ENCODE results near the gene FRMPD2.

Gene FRMPD2, protein sequence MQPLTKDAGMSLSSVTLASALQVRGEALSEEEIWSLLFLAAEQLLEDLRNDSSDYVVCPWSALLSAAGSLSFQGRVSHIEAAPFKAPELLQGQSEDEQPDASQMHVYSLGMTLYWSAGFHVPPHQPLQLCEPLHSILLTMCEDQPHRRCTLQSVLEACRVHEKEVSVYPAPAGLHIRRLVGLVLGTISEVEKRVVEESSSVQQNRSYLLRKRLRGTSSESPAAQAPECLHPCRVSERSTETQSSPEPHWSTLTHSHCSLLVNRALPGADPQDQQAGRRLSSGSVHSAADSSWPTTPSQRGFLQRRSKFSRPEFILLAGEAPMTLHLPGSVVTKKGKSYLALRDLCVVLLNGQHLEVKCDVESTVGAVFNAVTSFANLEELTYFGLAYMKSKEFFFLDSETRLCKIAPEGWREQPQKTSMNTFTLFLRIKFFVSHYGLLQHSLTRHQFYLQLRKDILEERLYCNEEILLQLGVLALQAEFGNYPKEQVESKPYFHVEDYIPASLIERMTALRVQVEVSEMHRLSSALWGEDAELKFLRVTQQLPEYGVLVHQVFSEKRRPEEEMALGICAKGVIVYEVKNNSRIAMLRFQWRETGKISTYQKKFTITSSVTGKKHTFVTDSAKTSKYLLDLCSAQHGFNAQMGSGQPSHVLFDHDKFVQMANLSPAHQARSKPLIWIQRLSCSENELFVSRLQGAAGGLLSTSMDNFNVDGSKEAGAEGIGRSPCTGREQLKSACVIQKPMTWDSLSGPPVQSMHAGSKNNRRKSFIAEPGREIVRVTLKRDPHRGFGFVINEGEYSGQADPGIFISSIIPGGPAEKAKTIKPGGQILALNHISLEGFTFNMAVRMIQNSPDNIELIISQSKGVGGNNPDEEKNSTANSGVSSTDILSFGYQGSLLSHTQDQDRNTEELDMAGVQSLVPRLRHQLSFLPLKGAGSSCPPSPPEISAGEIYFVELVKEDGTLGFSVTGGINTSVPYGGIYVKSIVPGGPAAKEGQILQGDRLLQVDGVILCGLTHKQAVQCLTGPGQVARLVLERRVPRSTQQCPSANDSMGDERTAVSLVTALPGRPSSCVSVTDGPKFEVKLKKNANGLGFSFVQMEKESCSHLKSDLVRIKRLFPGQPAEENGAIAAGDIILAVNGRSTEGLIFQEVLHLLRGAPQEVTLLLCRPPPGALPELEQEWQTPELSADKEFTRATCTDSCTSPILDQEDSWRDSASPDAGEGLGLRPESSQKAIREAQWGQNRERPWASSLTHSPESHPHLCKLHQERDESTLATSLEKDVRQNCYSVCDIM (N-terminal part only)
- total RNA-seq = 0 to 0.12 (median 0) reads per million in 4 experiments

DNA sequence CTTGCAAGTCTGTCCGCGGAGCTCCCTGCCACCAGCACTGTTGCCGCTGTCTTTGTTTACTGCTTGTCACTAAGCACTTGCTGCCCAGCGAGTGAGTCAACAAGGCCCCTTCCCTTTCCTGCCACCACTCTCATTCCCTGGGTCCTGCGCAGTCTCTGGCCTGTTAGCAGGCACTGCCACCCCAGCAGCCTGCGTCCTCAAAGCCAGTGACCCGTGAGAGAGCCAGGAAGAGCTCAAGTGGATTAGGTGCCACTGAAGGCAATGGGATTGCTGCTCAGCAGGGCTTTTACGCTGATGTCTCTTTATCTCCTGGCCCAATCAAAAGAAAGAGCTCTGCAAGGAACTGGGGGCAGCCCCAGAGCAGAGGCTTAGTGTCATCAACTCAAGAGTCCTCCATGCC is at the start of gene FRMPD2:
Gene FRMPD2, minus strand, starts transcription at position 61 of the 400 bp plus-strand sequence. CDS start 129 bp downstream, outside the sequence.
- DNase-seq = no peak

DNA sequence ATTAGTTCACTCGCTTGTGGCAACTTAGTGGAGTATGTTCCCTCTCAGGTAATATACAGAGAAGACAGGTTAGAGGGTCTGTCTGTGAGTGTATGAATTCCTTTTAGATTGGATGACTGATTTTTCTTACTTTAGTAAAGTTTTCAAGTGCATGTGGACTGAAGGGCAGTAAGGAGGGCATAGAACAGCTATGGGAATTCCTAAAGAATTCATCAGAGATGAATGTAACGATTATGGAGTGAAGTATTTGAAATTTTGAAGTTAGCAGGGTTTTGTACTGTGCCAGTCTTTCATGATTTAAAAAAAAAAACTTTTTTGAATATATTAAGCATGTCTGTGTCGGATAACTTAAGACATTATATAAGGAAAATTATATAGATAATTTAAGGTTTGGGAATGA is 47.5 kb upstream of the FRMPD2 start:
- DNase-seq = no peak

DNA sequence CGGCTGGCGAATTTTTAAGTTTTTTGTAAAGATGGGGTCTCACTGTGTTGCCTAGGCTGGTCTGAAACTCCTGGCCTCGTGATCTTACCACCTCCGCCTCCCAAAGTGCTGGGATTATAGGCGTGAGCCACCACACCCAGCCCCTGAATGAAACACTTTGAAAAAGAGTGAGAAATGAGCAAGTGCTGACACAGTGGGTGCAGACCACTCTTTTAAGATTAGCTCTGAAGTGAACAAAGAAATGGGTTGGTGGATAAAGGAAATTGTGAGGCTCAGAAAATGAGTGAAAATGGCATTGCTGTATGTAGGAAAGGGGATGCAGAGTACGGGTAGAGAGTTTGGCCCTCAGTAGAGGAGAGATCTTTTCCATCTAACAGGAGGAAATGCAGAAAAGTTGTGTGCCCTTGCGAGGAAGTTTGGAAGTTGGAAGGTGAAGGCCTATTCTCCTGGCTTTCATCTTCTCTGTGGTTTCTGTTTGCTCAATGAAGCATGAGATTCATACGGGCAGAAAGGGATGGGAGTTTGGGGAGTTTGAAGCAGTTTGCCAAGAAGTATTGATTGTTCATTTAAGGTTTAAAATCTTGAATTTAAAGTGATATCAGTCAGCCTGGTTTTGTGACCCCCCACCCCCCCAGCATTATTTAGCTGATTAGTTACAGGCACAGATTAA is 43.0 kb upstream of the FRMPD2 start:
- no peak for DNase-seq

DNA sequence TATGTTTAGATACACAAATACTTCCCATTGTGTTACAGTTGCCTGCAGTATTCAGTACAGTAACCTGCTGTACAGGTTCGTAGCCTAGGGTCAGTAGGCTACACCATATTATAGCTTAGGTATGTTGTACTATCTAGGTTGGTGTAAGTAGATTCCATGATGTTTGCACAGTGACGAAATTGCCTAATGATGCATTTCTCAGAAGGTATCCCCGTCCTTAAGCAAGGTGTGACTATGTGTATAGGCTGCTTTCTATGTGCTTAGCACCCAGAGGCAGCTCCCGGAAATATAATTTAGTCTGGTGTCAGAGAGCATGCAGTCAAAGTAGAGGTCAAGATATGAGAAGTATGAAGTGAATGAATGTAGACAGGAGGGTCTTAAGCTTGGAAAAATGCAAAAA is 41.7 kb upstream of the FRMPD2 start:
- DNase-seq = no peak

DNA sequence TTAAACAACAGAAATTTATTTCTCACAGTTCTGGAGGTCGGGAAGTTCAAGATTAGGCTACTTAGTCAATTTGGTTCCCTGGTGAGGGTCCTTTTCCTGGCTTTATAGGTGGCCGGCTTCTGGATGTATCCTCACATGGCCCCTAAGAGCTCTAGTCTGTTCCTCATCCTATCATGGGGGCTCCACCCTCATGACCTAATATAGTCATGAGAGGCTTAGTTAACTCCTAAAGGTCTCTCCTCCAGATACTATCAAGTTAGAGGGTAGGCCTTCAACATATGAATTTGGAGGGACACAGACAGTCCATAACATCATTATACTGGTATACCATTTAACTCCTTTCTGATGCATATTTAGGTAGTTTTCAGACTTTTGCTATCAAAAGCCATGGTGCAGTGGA is 39.6 kb upstream of the FRMPD2 start:
- DNase-seq = no peak

DNA sequence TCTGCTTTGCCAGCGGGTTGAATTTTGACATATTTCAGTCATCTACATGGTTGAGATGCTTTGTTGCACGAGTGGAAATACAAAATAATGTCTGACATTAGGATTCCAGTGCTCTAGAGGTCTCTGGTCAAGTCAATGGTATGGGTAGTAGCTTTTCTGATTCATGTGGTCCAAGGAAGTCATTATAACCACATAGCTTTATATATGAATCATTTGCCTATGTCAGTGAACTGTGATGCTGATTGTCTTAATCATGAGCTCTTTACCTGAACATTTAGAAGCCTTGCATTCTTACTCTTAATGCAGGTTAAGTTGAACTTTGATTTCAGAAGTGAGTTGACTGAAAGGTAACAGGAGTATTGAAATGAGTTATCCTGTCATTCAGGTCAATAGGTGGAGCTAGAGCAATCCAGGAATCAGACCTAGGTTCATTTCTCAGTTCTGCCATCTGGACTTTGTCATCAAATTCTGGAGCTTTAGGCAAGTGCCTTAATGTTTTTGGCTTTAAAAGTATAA is 35.3 kb upstream of the FRMPD2 start:
- no peak for DNase-seq

DNA sequence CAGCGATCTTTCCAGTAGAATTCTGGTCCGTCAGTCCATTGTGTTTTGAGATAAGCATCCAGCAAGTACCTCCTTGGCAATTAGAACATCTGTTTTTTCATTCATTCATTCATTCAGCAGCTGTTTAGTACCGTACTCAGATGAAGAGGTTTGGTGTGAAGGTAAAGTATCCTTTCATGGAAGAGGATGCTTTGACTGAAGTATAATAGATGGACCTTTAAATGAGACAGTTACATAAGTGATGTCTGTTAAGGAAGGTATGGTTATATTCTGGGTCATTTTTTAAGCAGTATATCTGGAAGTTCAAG is 33.2 kb upstream of the FRMPD2 start:
- DNase-seq = no peak

DNA sequence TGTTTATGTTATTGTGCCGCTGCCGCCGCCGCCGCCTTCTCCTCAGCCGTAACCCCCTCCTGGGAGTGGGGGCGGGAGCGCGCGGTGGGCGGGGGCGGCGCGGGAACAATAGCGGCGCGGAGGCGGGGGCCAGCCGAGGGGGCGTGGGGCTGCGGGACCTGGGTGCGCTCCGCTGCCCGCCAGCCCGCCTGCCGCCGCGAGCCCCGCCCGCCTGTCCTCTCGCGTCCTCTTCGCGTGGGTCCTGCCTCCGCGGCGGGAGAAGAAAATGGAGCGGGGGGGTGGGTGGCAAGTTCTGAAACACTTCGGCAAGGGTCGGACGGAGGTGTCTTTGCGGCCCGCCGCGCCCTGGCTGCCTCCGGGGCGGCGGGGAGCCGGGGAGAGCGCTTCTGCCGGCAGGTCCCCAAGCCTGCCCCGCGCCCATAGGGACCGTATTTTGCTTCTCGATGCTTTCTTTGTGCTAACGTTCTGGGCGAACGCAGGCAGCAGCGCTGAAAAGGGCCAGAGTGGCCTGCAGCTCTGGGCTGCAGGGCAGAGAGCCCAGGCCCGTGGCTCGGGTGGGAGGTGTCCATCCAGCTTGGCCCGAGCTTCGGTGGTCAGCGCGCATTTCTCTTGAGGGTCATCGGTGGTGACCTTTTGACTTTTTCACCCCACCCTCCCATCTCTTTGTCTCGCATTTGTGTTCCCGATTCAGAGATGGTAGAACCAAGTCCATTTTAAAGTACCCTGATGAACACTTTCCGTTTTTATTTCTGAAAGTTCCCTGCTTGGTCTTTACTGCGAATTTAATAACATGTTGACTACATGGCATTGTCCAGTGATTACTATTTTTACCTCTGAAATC is 32.6 kb upstream of the FRMPD2 start:
- DNase-seq = peak; percentile 74

DNA sequence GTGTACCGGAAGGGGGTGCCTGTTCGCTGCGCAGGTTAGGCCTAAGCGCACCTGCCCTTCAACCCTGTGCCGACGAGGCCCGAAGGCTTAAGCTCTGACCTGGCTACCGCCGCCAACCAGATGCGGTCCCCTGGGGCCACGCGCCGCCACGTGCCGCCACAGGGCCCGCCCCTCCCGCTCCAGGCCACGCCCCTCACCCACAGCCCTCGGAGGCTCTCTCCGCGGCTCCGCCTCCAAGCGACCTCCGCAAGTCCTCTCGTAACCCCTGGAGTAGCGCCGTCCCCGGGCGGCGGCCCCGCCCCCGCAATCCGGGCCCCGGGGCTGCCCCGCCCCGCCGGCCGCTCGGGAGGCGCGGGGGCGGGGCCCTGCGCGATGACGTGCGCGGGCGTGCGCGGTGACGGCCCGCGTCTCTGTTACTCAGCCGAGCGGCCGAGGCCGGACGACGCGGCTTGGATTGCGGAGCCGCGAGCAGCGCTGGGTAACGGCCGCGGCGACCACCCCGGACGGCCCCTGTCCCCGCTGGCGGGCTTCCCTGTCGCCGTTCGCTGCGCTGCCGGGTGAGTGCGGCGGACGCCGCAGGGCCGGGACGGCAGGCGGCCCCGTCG is 31.9 kb upstream of the FRMPD2 start, which contains the start of gene MAPK8:
Gene MAPK8, plus strand, starts transcription at position 413 of the 605 bp plus-strand sequence. CDS start 94,984 bp downstream, outside the sequence.
- DNase-seq = peak; percentile 85

DNA sequence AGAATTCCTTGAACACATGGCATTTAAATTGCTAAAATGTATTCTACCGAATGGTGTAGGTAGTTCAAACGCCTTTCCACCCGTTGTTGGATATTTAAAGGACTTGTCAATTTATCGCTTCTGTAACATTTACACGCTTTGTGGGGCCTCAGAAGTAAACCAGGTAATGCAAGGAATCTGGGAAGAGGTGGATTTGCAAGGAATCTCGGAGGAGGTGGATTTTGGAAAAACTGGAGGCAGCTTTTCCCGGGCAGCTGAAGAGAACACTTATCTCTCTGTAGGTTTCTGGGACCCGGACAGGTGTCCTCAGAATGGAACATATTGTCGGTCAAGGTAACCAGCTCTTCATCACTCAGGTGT is 31.4 kb upstream of the FRMPD2 start:
- DNase-seq = no peak

DNA sequence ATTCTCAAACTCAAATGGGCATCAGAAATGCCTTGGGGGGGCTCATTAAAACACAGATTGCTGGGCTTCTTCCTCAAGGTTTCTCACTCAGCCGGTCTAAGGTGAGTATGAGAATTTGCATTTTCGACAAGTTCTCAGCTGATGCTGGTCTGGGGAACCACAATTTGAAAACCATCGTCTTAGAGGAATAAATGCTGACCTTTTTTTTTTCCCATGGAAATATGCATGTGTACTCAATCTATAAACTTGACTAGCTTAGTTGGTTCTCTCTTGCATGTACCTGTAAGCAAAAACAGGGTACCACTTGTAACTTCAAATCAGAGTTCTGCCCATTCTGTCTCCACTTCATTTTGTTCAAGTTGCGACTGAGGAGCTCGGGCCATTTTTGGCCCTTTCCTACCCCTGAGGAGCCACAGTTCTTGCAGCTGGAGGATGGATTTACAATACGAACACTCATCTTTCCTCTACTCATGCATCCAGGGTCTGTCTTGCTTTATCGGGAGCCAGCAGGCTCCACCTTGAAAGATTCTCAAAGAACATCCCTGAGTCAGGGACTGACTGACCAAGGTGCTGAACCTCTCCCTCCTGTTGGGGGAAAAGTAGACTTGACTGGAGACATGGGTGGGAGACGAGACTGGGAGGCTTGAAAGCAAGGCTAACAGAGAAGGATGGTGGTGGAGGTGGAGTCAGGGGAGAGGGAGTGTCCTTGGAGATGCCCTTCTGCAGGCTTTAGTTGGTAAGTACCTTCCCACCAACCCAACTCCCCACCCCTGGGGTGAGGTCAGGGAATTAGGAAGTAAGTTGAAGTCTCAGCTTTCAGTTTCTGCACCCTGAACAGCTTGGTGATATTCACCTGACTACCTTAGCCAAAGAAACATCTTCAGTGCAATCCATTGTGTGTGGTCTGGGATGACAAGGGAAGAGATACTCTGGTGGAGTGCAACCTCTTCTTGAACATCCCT is 28.3 kb upstream of the FRMPD2 start:
- DNase-seq = no peak

DNA sequence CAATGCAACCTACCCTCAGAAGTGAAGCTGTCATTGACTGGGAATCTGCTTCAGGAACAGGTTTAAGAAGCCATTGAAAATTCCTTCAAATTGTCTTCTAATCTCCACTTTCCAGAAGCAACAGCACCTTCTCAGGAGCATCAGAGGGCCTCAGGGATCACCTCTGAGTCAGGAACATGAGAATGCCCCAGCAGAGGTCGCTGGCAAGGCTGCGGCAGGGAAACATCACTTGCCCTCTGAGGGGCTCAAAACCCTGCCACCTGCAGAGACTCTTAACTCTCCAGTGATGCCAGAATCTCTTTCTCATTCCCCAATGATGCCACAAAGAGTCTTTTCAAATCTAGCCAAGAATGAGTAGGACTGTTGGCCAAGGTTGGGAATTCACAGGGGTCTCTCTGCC is 26.1 kb upstream of the FRMPD2 start:
- no peak for DNase-seq

DNA sequence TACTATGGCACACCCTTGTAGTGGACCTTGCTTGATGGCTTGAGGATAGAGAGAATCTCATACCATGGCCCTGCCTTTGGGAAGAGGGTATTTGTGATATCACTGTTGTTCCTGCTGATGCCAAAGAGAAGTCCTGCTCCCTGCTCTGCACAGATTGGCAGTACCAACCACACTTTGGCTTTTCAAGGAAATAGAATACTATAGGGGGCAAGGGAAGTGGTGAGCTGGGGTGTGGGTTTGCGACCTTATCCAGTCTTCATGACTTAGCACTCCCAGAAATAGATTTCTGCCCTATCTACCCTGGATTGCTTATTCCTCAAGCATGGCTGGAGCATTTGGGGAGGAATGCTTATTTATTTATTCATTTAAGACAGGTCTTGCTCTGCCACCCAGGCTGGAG is 25.2 kb upstream of the FRMPD2 start:
- DNase-seq = no peak

DNA sequence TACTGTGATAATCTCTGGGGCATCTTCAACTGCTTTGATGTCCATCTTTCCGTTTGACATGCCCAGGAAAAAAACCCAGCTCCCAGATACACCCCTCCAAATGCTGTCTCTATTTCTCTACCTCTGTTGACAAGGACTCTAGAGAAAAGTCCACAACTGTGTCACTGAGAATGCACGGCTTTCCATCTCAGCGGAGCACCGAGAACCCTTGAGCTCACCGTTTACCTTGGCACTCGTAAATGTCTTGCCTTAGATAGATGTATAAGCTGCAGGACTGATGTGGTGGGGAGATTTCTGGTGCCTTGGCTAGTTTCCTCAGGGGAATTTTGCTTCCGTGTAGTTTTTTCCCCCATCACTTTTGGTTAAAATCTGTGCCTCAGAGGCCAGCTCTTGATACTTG is 24.6 kb upstream of the FRMPD2 start:
- DNase-seq = no peak

DNA sequence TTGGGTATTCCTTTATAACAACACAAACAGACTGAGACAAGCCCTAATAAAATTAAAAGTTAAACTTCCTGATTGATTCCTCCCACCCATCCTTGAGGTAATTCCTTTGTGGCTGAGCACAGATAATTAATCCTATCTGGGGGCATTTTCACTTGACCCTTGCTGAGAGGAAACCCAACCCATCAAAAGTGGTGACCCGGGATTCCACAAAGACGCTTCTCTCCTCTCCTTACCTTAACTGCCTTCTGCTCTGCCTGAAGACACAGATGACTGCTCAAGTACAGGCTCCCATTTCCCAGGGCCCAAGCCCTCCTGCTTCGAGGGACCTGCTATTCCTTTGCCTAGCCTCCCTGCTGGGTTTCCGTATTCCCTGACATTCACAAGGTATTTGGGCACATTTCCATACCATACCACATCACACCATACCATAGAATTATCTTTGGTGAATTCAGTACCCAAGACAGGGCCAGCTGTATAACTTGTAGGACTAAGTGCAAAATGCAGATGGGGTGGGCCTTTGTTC is 22.1 kb upstream of the FRMPD2 start:
- DNase-seq = no peak

DNA sequence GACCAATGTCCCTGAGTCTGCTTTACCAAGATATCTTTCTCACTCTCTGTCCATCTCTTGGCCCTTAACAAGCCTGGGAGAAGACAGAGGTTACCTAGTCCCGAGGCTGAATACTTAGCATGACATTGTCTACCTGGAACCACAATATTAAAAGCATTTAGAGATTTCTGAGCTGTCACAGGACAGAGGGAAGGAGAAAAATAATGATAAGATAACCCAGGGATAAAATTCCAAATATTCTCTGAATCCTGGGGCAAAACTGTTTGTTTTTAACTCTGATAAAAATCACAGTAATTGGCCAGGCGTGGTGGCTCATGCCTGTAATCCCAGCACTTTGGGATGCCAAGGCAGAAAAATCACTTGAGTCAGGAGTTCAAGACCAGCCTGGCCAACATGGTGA is 19.9 kb upstream of the FRMPD2 start:
- DNase-seq = no peak

DNA sequence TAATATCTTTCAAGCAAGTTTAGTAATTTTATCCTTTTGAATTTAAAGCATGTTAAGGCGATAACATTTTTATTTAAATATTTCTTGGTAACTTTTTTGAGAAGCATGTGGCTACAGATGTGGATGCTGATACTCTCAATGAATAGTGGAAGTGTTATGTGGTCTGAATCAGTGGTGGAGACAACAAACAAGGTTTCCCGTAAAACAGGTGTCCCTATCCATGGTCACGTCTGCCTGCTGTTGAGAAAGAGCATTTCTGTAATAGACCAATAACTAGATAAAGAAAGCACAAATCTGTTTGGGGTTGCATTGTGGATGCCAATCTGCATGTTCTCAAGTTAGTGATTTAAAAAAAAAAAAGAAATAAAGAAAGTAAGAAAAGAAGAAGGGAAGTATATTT is 18.1 kb upstream of the FRMPD2 start:
- DNase-seq = no peak

DNA sequence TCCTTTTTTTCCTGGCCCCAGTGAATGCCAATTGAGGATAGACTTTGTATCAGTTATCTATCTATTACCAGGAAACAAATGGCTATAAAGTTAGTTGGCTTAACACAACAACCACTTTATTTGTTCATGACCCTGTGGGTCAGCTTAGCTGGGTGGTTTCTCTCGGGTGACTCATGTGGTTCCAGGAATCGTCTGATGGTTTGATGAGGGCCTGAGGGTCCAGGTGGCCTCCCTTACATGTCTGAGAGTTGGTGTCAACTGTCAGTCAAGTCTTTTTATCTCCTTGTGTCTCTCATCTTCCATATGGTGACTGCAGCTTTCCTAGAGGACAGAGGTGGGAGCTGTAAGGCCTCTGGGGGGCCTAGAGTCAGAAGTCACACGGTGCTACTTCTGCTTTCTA is 16.7 kb upstream of the FRMPD2 start:
- no peak for DNase-seq

DNA sequence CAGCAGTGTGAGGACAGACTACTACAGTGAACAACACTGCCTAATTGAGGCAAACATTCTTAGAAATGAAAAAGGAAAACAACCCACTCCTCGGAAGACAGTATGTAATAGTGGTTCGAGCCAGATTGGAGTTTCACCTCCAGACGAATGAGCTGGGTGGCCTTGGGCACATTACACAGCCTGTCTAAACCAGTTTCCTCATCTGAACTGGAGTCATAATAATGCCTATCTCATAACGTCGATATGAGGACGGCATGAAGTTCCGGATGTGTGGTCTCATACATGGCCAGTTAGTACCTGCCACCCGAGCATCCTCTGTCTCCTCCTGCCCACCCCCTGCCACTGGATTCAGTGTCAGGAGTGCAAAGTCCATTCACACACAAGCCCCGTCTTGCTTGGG is 15.8 kb upstream of the FRMPD2 start:
- no peak for DNase-seq
